GM12864 (cell line): ENCODE measurements around the gene TAF1L.
"Not testable (repeated sequence)": the region's sequence is repeated elsewhere in the genome, so short reads cannot be mapped to it uniquely, and the experiment has no call there.

Source experiments
- DNase-seq: peaks from one replicate; pipeline ENCODE4 v3.0.0-alpha.2; 2011; ENCODE audit warnings: low read depth
- H3K4me3 ChIP-seq: 2 replicates; pipeline ENCODE4 v1.5.1; 2011; ENCODE audit warnings: mild to moderate bottlenecking, low read depth, low read length, control low read depth
- TF ChIP-seq, protein P1 (sequence below): IDR thresholded peaks from 2 replicates; pipeline ENCODE4 v1.5.1; 2011; ENCODE audit warnings: low read depth, mild to moderate bottlenecking, moderate library complexity, low read length, control low read depth, inconsistent platforms; ENCODE audit errors: missing control alignments

Gene TAF1L

DNA sequence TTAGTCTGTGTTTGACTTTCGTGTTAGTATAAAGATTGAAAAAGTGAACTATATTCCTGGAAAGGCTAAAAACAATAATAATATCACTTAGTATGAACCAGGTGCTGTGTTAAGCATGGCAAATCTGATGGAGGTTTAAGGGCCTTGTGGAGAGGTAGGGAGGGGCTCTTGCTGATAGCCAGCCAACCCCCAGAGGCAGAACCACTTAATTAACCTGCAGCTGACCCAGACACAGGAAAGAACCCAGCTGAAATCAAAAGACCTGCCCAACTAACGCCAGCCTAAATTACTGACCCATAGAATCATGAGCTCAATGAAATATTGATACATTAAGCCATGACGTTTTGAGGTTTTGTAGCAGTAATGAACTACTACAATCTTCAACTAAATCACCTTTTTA is 28.3 kb upstream of the TAF1L start:
- TF ChIP-seq, protein P1, sequence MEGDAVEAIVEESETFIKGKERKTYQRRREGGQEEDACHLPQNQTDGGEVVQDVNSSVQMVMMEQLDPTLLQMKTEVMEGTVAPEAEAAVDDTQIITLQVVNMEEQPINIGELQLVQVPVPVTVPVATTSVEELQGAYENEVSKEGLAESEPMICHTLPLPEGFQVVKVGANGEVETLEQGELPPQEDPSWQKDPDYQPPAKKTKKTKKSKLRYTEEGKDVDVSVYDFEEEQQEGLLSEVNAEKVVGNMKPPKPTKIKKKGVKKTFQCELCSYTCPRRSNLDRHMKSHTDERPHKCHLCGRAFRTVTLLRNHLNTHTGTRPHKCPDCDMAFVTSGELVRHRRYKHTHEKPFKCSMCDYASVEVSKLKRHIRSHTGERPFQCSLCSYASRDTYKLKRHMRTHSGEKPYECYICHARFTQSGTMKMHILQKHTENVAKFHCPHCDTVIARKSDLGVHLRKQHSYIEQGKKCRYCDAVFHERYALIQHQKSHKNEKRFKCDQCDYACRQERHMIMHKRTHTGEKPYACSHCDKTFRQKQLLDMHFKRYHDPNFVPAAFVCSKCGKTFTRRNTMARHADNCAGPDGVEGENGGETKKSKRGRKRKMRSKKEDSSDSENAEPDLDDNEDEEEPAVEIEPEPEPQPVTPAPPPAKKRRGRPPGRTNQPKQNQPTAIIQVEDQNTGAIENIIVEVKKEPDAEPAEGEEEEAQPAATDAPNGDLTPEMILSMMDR: no peak
- no peak for DNase-seq
- H3K4me3 ChIP-seq: no peak overlapping the region

DNA sequence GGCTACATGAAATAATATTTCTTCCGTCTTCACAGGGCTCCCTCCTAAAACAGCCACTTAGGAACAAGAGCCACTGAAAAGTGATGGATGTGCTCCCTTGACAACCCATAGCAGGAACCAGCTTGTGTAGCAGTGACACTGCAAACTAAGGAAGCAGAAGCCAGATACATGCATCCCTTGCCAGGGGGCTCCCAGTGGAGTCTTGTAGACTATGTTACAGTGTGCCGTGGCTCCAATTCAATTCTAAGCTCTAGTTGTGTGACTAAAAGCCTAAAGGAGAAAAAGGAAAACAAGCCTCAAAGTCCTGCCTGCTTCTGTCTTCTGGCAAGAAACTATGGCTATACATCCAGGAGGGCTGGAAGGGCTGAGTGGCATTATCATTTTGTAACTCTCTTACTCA is 12.2 kb upstream of the TAF1L start:
- DNase-seq: no peak
- TF ChIP-seq, protein P1: no peak
- H3K4me3 ChIP-seq: no peak overlapping the region

DNA sequence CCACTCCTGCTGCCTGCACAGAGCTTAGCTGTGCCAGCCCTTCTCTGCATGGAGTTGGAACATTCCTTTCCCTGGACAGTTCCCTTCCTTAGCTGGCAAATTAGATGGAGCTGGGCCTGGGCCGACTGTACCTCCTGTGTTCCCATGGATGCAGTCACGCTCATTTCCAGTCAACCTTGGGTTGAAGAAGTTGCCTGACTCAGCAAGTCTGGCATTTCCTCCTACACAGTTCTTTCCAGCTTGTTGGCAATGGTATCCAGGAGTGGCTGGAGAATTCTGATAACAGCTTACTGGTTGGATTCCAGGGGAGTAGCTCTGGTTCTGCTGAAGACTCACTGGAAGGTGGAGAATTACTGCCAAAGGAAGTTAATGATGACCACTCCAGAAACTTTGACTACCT is 9.2 kb upstream of the TAF1L start:
- no peak overlapping the region for H3K4me3 ChIP-seq
- TF ChIP-seq, protein P1: no peak
- DNase-seq: no peak

DNA sequence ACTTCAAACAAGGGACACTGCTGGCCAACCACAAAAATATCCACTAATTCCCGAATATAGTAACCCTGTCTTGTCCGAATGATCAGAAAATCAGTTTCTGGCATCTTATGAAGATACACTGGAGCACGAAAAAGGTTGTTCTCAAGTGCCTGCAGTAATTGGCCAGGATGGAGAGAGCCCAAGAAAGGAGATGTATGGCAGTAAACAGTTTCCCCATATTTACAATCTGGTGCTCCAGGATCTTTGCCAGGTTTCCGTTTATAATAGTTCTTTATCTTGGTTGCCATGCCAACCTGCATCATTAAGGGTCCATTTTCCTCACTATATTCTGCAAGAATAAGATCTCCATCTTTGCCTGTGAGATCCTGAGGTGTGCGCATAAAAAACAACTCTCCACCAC is 2.3 kb downstream of the TAF1L start:
- not testable (repeated sequence) for H3K4me3 ChIP-seq, DNase-seq

DNA sequence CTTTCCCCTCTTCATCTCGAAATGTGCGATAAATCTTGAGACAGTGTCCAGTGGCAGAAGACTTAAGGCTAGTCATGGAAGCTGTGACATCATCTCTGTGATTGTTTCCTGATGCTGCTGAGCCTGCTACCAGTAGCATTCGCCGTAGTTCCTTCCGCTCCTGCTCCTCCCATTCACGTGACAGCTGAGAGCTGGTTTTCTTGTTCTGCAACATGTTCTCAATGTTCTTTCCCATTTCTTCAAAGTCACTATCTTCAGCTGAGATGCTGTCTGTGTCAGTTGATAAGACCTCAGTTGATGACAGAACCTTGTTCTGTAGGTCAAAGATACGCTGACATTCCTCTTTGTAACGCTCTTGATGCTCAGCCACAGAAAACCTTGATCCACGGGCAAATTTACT is 3.5 kb downstream of the TAF1L start:
- H3K4me3 ChIP-seq: no peak overlapping the region
- TF ChIP-seq, protein P1: no peak
- no peak for DNase-seq

DNA sequence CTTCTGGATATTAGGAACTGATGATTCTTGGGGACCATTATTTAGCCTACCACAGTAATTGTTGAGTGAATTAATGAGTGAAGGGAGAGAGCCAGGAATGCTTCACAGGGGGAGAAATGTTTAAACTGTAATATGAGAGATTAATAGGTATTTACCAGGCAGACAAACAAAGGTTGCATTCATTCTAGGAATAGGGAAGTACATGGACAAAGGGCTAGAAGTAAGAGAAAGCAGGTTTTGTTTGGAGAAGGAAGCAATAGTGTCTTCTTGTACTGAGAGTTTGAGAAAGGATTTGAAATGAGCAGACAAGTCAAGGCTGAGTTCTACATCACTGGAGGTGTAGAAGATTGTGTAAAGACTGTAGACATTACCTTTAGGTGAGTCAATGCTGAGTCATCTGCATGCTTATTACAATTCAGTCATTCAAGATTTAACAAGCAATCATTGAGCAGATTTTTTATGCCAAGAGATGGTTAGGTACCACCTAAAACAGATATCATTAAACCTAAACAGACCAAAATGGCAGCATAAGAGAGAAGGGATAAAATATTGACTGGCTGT is 8.0 kb downstream of the TAF1L start:
- H3K4me3 ChIP-seq: no peak overlapping the region
- DNase-seq: no peak
- TF ChIP-seq, protein P1: no peak

DNA sequence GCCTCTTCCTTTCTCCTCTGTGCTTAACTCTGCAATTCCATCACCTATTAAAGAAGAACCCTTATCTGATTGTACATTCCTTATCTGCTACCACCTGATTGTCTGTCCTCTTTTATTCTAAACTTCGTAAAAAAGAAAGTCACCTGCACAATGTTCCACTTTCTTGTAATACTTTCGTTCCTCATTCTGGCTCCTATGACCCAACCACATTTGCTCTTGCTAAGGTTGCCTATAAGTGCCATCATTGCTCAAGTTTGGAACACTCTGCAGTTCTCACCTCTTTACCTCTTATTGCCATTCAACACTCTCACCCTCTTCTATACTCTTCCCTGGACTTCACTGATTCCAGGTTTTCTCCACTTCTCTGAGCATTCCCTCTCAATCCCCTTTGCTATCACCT is 10.1 kb downstream of the TAF1L start:
- TF ChIP-seq, protein P1: no peak
- no peak overlapping the region for H3K4me3 ChIP-seq
- DNase-seq: no peak
